Sigmoid colon (tissue), 4 donors: ENCODE data around the gene USP43.

Source experiments
- EP300 ChIP-seq, 4 donors: sonication (generic); formaldehyde crosslinking; IDR thresholded peaks; one replicate each; pipeline ENCODE4 v1.6.1; 2017; ENCODE audit warnings: antibody characterized with exemption in 4 of 4
- POLR2A ChIP-seq, 2 donors: fragments of 450-650 bp; IDR thresholded peaks; one replicate each; pipeline ENCODE4 v1.6.1; 2016; ENCODE audit warnings: antibody characterized with exemption in 2 of 2, mild to moderate bottlenecking in 2 of 2, moderate library complexity in 2 of 2

DNA sequence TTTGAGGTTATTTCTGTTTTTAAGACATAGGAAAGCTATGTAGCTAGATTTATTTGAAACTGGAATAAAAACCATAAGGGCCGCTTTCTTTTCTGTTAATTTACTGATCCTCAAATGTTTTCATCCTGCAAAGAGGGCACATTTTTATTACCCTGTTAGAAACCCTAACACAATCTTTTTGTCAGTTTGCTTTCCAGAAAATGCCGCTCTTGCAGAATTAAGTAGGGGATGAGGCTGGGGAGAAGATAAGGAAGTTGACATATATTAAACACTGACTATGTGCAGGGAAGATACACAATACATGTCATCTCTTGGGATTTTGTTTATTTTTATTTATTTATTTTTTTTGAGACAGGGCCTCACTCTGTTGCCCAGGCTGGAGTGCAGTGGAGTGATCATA lies 15.7 kb downstream of the USP43 start:
- TF ChIP-seq POLR2A (IDR thresholded peaks at IDR 0.05), result no peak
- no peak for TF ChIP-seq EP300 (IDR thresholded peaks at IDR 0.05)
